Measurements from ENCODE around the gene SMLR1. TPM values are rescaled to one million over a fixed set of nuclear protein-coding genes. Genes with fewer than 3 reads are reported as not detected.

SMLR1 gene
- total RNA-seq = not detected in 2 replicates

GRCh38 chr6:130827247-130828149 is at the start of gene SMLR1:
SMLR1 (plus strand) TSS chr6:130827406; CDS start chr6:130827414, 8 bp downstream.
- H3K27me3 ChIP-seq (ENCODE audit: control insufficient read depth, insufficient read depth, low read length) = no peaks in the 10 kb centered on the region
- H3K36me3 ChIP-seq (ENCODE audit: control insufficient read depth, insufficient read depth, low read length) = no peaks in the 10 kb centered on the region
- DNase-seq (ENCODE audit: low read depth) (no peak), FAIRE-seq (peak; percentile 50)
- no peak within 1 kb of the TSS for H3K4me3 ChIP-seq (ENCODE audit: low read depth, low read length)
- no peak for TF ChIP-seq CTCF (IDR thresholded peaks at IDR 0.05; ENCODE audit: insufficient read depth, low read length, severe bottlenecking)

- FAIRE-seq (no peak), DNase-seq (ENCODE audit: low read depth) (peak; percentile 1)
- no peak for TF ChIP-seq CTCF (IDR thresholded peaks at IDR 0.05; ENCODE audit: insufficient read depth, low read length, severe bottlenecking)
- H3K27me3 ChIP-seq (ENCODE audit: control insufficient read depth, insufficient read depth, low read length) = no peaks in the 10 kb centered on the region
- H3K4me3 ChIP-seq (ENCODE audit: low read depth, low read length) = no peak overlapping the region
- no peaks in the 10 kb centered on the region for H3K36me3 ChIP-seq (ENCODE audit: control insufficient read depth, insufficient read depth, low read length)
Observed at GRCh38 chr6:130778946-130779657, 48.1 kb upstream of the SMLR1 start.

GRCh38 chr6:130779658-130780033 is 47.6 kb upstream of the SMLR1 start:
- H3K36me3 ChIP-seq (ENCODE audit: control insufficient read depth, insufficient read depth, low read length) = no peaks in the 10 kb centered on the region
- no peaks in the 10 kb centered on the region for H3K27me3 ChIP-seq (ENCODE audit: control insufficient read depth, insufficient read depth, low read length)
- no peak overlapping the region for H3K4me3 ChIP-seq (ENCODE audit: low read depth, low read length)
- no peak for TF ChIP-seq CTCF (IDR thresholded peaks at IDR 0.05; ENCODE audit: insufficient read depth, low read length, severe bottlenecking)
- FAIRE-seq (no peak), DNase-seq (ENCODE audit: low read depth) (no peak)

- Histone ChIP-seq H3K36me3 (ENCODE audit: control insufficient read depth, insufficient read depth, low read length) (no peaks in the 10 kb centered on the region), H3K4me3 (ENCODE audit: low read depth, low read length) (no peak overlapping the region), H3K27me3 (ENCODE audit: control insufficient read depth, insufficient read depth, low read length) (no peaks in the 10 kb centered on the region)
- no peak for TF ChIP-seq CTCF (IDR thresholded peaks at IDR 0.05; ENCODE audit: insufficient read depth, low read length, severe bottlenecking)
- DNase-seq (ENCODE audit: low read depth) = no peak
- no peak for FAIRE-seq
Observed at GRCh38 chr6:130780122-130780521, 47.1 kb upstream of the SMLR1 start.

GRCh38 chr6:130781557-130781956 is 45.6 kb upstream of the SMLR1 start:
- H3K27me3 ChIP-seq (ENCODE audit: control insufficient read depth, insufficient read depth, low read length) = no peaks in the 10 kb centered on the region
- no peak overlapping the region for H3K4me3 ChIP-seq (ENCODE audit: low read depth, low read length)
- no peaks in the 10 kb centered on the region for H3K36me3 ChIP-seq (ENCODE audit: control insufficient read depth, insufficient read depth, low read length)
- DNase-seq (ENCODE audit: low read depth) (no peak), FAIRE-seq (no peak)
- TF ChIP-seq CTCF (IDR thresholded peaks at IDR 0.05; ENCODE audit: insufficient read depth, low read length, severe bottlenecking) = no peak
